K562 (cell line): Measurements from ENCODE around the gene EPC2. TPM values are rescaled to one million over a fixed set of nuclear protein-coding genes. Genes with fewer than 3 reads are reported as not detected.

ENCODE experiments used
- BHLHE40 ChIP-seq: IDR thresholded peaks from 2 replicates; pipeline ENCODE4 v1.6.1; 2011; ENCODE audit warnings: low read length, improper control_type of control experiment
- BRD9 ChIP-seq: fragments of 450-650 bp; IDR thresholded peaks from 2 replicates; pipeline ENCODE4 v1.6.1; 2018; ENCODE audit warnings: low read depth; ENCODE audit not compliant: partially characterized antibody
- DMBX1 ChIP-seq: fragments of 250-450 bp; sonication (Bioruptor Pico); IDR thresholded peaks from 2 replicates; pipeline ENCODE4 v1.8.0; 2022; ENCODE audit warnings: inconsistent platforms, mild to moderate bottlenecking, moderate library complexity, borderline replicate concordance
- EGR1 ChIP-seq: fragments of 450-650 bp; conservative IDR thresholded peaks from 2 replicates; pipeline ENCODE4 v1.6.1; 2017; ENCODE audit warnings: mild to moderate bottlenecking
- ELF1 ChIP-seq: fragments of 200-800 bp; sonication (Bioruptor generic); IDR thresholded peaks from 2 replicates; pipeline ENCODE4 v1.6.1; 2016; ENCODE audit warnings: missing genetic modification characterization, missing compliant biosample characterization
- ESRRA ChIP-seq: fragments of 450-650 bp; IDR thresholded peaks from 2 replicates; pipeline ENCODE4 v1.6.1; 2014; ENCODE audit warnings: low read depth, mild to moderate bottlenecking, moderate library complexity, borderline replicate concordance
- GATAD2A ChIP-seq: fragments of 450-650 bp; IDR thresholded peaks from 2 replicates; pipeline ENCODE4 v1.6.1; 2017
- NR1H2 ChIP-seq: sonication (generic); formaldehyde crosslinking; IDR thresholded peaks from 2 replicates; pipeline ENCODE4 v1.4.0; 2020; ENCODE audit warnings: mild to moderate bottlenecking, missing genetic modification reagents
- SIN3A ChIP-seq, 2 experiments: fragments of 150-350 bp in 1 of 2; IDR thresholded peaks; 2 replicates each; pipeline ENCODE4 v1.6.1; 2011 to 2016; ENCODE audit warnings: borderline replicate concordance in 2 of 2, low read depth in 2 of 2, low read length in 2 of 2, mild to moderate bottlenecking in 2 of 2, moderate library complexity in 2 of 2; ENCODE audit not compliant: control insufficient read depth in 1 of 2
- SMARCA4 ChIP-seq: fragments of 450-650 bp; IDR thresholded peaks from 2 replicates; pipeline ENCODE4 v1.6.1; 2016
- SP1 ChIP-seq: sonication (generic); formaldehyde crosslinking; IDR thresholded peaks from 2 replicates; pipeline ENCODE4 v1.8.1; 2022; ENCODE audit warnings: mild to moderate bottlenecking, missing genetic modification reagents
- TAF7 ChIP-seq: fragments of 450-650 bp; IDR thresholded peaks from 2 replicates; pipeline ENCODE4 v1.6.1; 2016; ENCODE audit warnings: missing genetic modification characterization, missing compliant biosample characterization
- TEAD1 ChIP-seq, 2 experiments: fragments of 450-650 bp in 1 of 2; sonication (generic) in 1 of 2; formaldehyde crosslinking; IDR thresholded peaks; 2 replicates each; pipeline versions ENCODE4 v1.4.0 to v1.8.0; 2020 to 2022; ENCODE audit warnings: mild to moderate bottlenecking in 2 of 2, missing genetic modification reagents in 1 of 2
- U2AF1 ChIP-seq: fragments of 200-400 bp; formaldehyde crosslinking; optimal IDR thresholded peaks from 2 replicates; pipeline ENCODE3; 2017; ENCODE audit warnings: mild to moderate bottlenecking, low read depth, low read length, moderate library complexity
- XRCC5 ChIP-seq: fragments of 200-400 bp; formaldehyde crosslinking; IDR thresholded peaks from 2 replicates; pipeline ENCODE4 v1.6.1; 2017; ENCODE audit warnings: low read depth, mild to moderate bottlenecking, low read length
- ZEB2 ChIP-seq: fragments of 450-650 bp; IDR thresholded peaks from 2 replicates; pipeline ENCODE4 v1.6.1; 2016
- ZNF133 ChIP-seq: fragments of 250-450 bp; sonication (Bioruptor Pico); IDR thresholded peaks from 2 replicates; pipeline ENCODE4 v1.4.0; 2020; ENCODE audit warnings: mild to moderate bottlenecking
- ZNF197 ChIP-seq: fragments of 200-800 bp; sonication (Bioruptor generic); IDR thresholded peaks from 2 replicates; pipeline ENCODE4 v1.6.1; 2016; ENCODE audit warnings: low read depth, missing genetic modification characterization, missing compliant biosample characterization
- ZNF77 ChIP-seq: fragments of 250-450 bp; sonication (Bioruptor Pico); IDR thresholded peaks from 2 replicates; pipeline ENCODE4 v1.5.0; 2020
- polyA plus RNA-seq, 8 experiments: library from polyadenylated mRNA; depleted of rRNA in 4 of 8; stranded (reverse) in 5 of 8; unstranded in 3 of 8; fragments of >200 nt; fragmentation: Nextera tagmentation in 2 of 8; fragmentation: Illumina TruSeq in 1 of 8; extraction: Ambion mirVana in 2 of 8; extraction: Trizol in 1 of 8; gene quantifications; 2 replicates each; pipeline versions ENCODE4 v1.2.1 to v1.2.3, GENCODE V29; 2011 to 2014; ENCODE audit warnings: inconsistent platforms in 1 of 8, missing spikeins in 1 of 8
- total RNA-seq, 7 experiments: library from RNA; depleted of rRNA in 6 of 7; stranded (reverse); fragments of >200 nt in 6 of 7; fragmentation: Illumina TruSeq in 2 of 7; extraction: Trizol in 2 of 7; gene quantifications; 2 replicates each; pipeline versions ENCODE4 v1.2.1 to v1.2.3, GENCODE V29; 2011 to 2021; ENCODE audit warnings: low replicate concordance in 1 of 7
- TF ChIP-seq, protein P1 (sequence below), 2 experiments: IDR thresholded peaks; 2 replicates each; pipeline ENCODE4 v1.6.1; 2011; ENCODE audit warnings: borderline replicate concordance in 1 of 2, control low read depth in 1 of 2, low read depth in 1 of 2, low read length in 1 of 2, mild to moderate bottlenecking in 1 of 2, mixed read lengths in 1 of 2, moderate library complexity in 1 of 2; ENCODE audit not compliant: insufficient read depth in 1 of 2, insufficient read length in 1 of 2, poor library complexity in 1 of 2, severe bottlenecking in 1 of 2; ENCODE audit errors: extremely low read depth in 1 of 2
- TF ChIP-seq, protein P2 (sequence below): fragments of 450-650 bp; formaldehyde crosslinking; IDR thresholded peaks from 2 replicates; pipeline ENCODE4 v1.4.0; 2020; ENCODE audit warnings: mild to moderate bottlenecking, mixed read lengths
- TF ChIP-seq, protein P3 (sequence below): fragments of 250-450 bp; sonication (Bioruptor Pico); IDR thresholded peaks from 2 replicates; pipeline ENCODE4 v1.5.0; 2020; ENCODE audit warnings: mild to moderate bottlenecking, borderline replicate concordance

Gene EPC2
- total and polyA plus RNA-seq, 9 of the 15 experiments (the other 6 are each of a cell fraction or from before 2014, with no cell fraction given): 7.0 to 35.8 (median 29.1) TPM

- TF ChIP-seq, protein P1, sequence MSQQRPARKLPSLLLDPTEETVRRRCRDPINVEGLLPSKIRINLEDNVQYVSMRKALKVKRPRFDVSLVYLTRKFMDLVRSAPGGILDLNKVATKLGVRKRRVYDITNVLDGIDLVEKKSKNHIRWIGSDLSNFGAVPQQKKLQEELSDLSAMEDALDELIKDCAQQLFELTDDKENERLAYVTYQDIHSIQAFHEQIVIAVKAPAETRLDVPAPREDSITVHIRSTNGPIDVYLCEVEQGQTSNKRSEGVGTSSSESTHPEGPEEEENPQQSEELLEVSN (IDR thresholded peaks at IDR 0.05; ENCODE audit: borderline replicate concordance in 1 of 2, extremely low read depth in 1 of 2, insufficient read depth in 1 of 2, insufficient read length in 1 of 2, low read depth in 1 of 2, low read length in 1 of 2, poor library complexity in 1 of 2, severe bottlenecking in 1 of 2): peak in 1 of 2 experiments; percentile 63
- TF ChIP-seq ESRRA (no peak; the same call in 1 of the 2 replicates), TAF7 (tag) (peak; percentile 90), U2AF1 (peak; percentile 93), ZNF197 (CRISPR knock-in tag) (peak; percentile 95), BHLHE40 (0 out of 2 replicates have a peak, but pooled peaks have one; percentile 12), GATAD2A (0 out of 2 replicates have a peak, but pooled peaks have one; percentile 57), SMARCA4 (no peak), ZNF77 (CRISPR knock-in tag) (no peak), ZNF133 (CRISPR knock-in tag) (no peak), TEAD1 (CRISPR knock-in tag; IDR thresholded peaks at IDR 0.05) (peak in 1 of 2 experiments; percentile 24; a peak in 2 of 4 replicates), DMBX1 (peak; percentile 20; the same call in 1 of the 2 replicates), ZEB2 (peak; percentile 79), XRCC5 (0 out of 2 replicates have a peak, but pooled peaks have one; percentile 25), NR1H2 (CRISPR knock-in tag) (no peak), BRD9 (no peak), ELF1 (0 out of 2 replicates have a peak, but pooled peaks have one; percentile 55), SIN3A (IDR thresholded peaks at IDR 0.05; ENCODE audit: borderline replicate concordance in 2 of 2, control insufficient read depth in 1 of 2, low read depth in 2 of 2, low read length in 2 of 2) (peak in 1 of 2 experiments; percentile 45; a peak in 1 of 4 replicates), SP1 (CRISPR knock-in tag) (peak; percentile 63), EGR1 (peak; percentile 89)
- TF ChIP-seq, protein P2, sequence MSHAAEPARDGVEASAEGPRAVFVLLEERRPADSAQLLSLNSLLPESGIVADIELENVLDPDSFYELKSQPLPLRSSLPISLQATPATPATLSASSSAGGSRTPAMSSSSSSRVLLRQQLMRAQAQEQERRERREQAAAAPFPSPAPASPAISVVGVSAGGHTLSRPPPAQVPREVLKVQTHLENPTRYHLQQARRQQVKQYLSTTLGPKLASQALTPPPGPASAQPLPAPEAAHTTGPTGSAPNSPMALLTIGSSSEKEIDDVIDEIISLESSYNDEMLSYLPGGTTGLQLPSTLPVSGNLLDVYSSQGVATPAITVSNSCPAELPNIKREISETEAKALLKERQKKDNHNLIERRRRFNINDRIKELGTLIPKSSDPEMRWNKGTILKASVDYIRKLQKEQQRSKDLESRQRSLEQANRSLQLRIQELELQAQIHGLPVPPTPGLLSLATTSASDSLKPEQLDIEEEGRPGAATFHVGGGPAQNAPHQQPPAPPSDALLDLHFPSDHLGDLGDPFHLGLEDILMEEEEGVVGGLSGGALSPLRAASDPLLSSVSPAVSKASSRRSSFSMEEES: 0 out of 2 replicates have a peak, but pooled peaks have one; percentile 0
- TF ChIP-seq, protein P3, sequence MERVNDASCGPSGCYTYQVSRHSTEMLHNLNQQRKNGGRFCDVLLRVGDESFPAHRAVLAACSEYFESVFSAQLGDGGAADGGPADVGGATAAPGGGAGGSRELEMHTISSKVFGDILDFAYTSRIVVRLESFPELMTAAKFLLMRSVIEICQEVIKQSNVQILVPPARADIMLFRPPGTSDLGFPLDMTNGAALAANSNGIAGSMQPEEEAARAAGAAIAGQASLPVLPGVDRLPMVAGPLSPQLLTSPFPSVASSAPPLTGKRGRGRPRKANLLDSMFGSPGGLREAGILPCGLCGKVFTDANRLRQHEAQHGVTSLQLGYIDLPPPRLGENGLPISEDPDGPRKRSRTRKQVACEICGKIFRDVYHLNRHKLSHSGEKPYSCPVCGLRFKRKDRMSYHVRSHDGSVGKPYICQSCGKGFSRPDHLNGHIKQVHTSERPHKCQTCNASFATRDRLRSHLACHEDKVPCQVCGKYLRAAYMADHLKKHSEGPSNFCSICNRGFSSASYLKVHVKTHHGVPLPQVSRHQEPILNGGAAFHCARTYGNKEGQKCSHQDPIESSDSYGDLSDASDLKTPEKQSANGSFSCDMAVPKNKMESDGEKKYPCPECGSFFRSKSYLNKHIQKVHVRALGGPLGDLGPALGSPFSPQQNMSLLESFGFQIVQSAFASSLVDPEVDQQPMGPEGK: no peak
These were observed at the start of gene EPC2 (continued) for GRCh38 chr2:148643998-148644882.
